ENCODE data around the gene HBD.
"Not testable (repeated sequence)": the region's sequence is repeated elsewhere in the genome, so short reads cannot be mapped to it uniquely, and the experiment has no call there.

The HBD gene

GRCh38 chr11:5252919-5253265 is 18.6 kb upstream of the HBD start:
- TF ChIP-seq CTCF (IDR thresholded peaks at IDR 0.05; ENCODE audit: borderline replicate concordance, control extremely low read depth, extremely low read depth, insufficient read depth, missing control alignments) = no peak
- in situ Hi-C loops (cut with MboI; ENCODE audit: low sequenced_read_pairs, unreplicated experiment) = no loop called here
- no peak for DNase-seq (ENCODE audit: low spot score)

GRCh38 chr11:5252192-5252918 is 18.1 kb upstream of the HBD start:
- DNase-seq (ENCODE audit: low spot score) = no peak
- in situ Hi-C loops (cut with MboI; ENCODE audit: low sequenced_read_pairs, unreplicated experiment) = no loop called here
- TF ChIP-seq CTCF (IDR thresholded peaks at IDR 0.05; ENCODE audit: borderline replicate concordance, control extremely low read depth, extremely low read depth, insufficient read depth, missing control alignments) = no peak

- DNase-seq (ENCODE audit: low spot score) = no peak
- in situ Hi-C loops (cut with MboI; ENCODE audit: low sequenced_read_pairs, unreplicated experiment) = no loop called here
- TF ChIP-seq CTCF (IDR thresholded peaks at IDR 0.05; ENCODE audit: borderline replicate concordance, control extremely low read depth, extremely low read depth, insufficient read depth, missing control alignments) = no peak
These were observed 17.5 kb upstream of the HBD start for GRCh38 chr11:5251746-5252145.

- in situ Hi-C loops (cut with MboI; ENCODE audit: low sequenced_read_pairs, unreplicated experiment) = no loop called here
- DNase-seq (ENCODE audit: low spot score) = no peak
- no peak for TF ChIP-seq CTCF (IDR thresholded peaks at IDR 0.05; ENCODE audit: borderline replicate concordance, control extremely low read depth, extremely low read depth, insufficient read depth, missing control alignments)
These were observed 16.4 kb upstream of the HBD start for GRCh38 chr11:5250543-5251204.

GRCh38 chr11:5249807-5250396 is 15.6 kb upstream of the HBD start, which contains the start of gene HBG1:
TSS of gene HBG1 (minus strand) at chr11:5249857. CDS start at chr11:5249804, 53 bp downstream.
- in situ Hi-C loops (cut with MboI; ENCODE audit: low sequenced_read_pairs, unreplicated experiment); DNase-seq (ENCODE audit: low spot score): not testable (repeated sequence)

- DNase-seq (ENCODE audit: low spot score); in situ Hi-C loops (cut with MboI; ENCODE audit: low sequenced_read_pairs, unreplicated experiment): not testable (repeated sequence)
These were observed 14.2 kb upstream of the HBD start for GRCh38 chr11:5248498-5248897.

GRCh38 chr11:5247472-5248192 is 13.3 kb upstream of the HBD start:
- in situ Hi-C loops (cut with MboI; ENCODE audit: low sequenced_read_pairs, unreplicated experiment) = no loop called here
- TF ChIP-seq CTCF (IDR thresholded peaks at IDR 0.05; ENCODE audit: borderline replicate concordance, control extremely low read depth, extremely low read depth, insufficient read depth, missing control alignments) = no peak
- DNase-seq (ENCODE audit: low spot score) = no peak
